Islet of Langerhans (tissue), 1 donor: Measurements from ENCODE around the gene RAP1A.
A peak's percentile ranks its signal among the peaks of the same experiment; 100 is the strongest.

Experiments
- FAIRE-seq: peaks from one replicate; lab custom pipeline; 2011; peaks lifted over from hg19 to GRCh38; lab: Jason Lieb, UNC

RAP1A gene

DNA sequence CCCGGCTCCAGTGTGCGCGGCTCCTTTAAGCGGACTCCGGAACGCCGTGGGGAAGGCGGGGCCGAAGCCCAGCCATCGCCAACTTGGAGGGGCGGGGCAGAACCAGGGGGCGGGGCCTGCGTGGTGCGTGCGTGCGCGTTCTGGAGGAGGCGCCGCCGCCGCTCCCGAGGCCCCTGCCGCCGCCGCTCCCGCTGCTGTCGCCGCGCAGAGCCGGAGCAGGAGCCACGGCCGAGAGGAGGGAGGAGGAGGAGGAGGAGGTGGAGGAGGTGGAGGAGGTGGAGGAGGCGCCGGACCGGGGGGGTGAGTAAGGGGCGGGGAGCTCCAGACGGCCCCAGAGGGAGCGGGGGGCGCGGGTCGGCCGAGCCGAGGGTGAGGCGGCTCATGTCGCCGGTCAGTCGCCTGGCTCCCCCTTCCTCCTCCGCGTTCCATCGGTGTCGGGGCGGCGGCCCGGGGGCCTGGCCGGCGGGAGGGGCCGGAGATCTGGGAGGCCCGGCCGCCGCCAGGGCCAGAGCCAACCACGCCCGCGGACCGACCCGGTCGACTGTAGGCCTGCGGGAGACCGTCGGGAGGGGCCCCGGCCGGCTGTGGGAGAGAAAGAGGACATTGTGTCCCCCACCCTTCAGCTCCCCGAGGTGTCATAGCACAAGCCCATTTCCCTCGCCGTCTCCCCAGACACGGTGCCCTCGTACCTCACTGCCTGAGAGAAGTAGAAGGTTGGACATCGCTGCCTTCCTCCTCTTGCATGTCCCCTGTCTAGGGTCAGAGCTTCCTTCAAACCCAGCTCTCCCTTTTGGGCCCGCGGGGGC lies at the start of gene RAP1A:
RAP1A (plus strand) TSS at position 155 of the 806 bp plus-strand sequence. CDS start 71,572 bp downstream, outside the sequence.
- no peak for FAIRE-seq

DNA sequence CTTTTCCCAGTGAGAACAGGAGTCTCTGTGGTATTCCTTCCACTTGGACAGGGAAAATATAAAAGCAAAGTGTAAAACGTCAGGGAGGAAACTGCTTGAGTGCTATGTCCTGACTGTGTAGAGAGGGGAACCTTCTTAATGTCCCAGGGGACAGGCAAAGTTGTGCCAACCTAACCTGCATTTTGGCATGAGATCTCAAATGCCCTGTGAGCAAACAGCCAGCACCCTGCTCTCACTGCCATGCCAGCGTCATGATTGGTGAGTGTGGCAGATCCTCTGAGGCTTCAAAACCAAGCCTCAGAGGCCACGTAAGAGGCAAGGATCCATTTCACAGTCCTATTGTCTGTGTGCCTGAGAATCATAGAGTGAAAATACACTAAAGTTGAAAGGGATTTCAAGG lies 49.7 kb upstream of the RAP1A start:
- FAIRE-seq = no peak

DNA sequence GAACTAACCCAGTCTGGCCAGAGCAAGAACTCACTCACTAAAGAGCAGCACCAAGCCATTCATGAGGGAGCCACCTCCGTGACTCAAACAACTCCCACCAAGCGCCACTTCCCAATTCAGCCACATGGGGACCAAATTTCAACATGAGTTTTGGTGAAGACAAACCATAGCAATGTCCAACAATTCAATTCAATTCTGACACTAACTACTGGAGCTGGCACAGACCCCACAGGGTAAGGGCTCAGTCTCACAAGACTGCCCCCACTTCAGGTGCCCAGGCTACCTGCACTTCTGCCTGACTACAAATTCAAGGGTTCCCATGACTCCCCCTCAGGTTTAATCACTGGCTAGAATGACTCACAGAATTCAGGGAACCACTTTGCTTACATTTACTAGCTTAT lies 48.8 kb upstream of the RAP1A start:
- no peak for FAIRE-seq

DNA sequence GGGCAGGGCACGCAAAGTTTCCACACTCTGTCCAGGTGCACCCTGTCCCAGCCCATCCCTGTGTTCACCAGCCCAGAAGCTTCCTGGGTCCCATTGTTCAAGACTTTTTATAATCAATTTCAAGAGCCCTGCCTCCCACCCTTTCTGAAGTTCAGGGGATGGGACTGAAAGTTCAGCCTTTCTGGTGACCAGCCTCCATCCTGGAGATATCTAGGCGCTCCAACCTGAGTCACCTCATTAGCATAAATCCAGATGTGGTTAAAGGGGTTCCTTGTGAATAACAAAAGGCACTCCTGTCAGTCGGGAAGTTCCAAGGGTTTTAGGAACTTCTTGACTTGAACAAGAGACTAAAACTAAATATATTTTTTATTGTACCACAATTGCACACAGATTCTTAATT lies 48.4 kb upstream of the RAP1A start:
- no peak for FAIRE-seq

DNA sequence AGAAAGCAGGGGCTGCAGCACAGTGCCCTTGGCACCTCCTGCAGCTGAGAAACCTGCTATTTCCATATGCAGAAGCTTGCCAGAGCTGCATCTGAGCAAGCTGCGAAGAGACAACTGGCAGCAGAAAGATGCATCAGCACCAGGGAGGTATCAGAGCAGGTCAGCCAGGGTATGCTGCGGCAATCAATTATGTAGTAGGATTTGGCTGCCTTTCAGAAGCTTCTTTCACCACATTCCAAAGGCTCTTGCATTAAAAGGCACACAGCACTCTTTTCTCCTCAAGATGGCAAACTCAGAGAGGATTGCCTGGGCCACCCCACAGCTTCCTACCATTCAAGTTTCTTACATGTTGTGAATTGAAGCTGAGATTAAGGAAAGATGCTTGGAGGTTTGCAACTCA lies 47.6 kb upstream of the RAP1A start:
- no peak for FAIRE-seq

DNA sequence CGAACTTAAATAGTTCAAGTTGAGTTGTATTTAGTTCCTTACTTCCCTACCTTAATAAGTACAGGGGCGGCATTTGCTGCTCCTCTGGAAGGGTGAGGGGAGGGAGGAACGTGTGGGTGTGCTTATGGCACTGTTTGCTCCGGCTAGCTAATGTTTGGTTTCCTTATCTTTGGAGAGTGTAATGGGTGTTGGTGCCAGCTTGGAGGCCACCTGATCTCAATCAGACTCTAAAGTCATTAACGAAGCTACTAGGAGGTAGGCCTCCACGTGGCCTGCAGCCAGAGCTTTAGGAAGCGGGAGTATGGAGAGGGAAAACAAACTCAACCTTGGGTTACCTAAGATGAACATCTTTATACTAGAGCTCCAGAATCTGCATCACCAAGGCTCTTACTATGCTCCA lies 43.0 kb upstream of the RAP1A start:
- FAIRE-seq = peak; percentile 47

DNA sequence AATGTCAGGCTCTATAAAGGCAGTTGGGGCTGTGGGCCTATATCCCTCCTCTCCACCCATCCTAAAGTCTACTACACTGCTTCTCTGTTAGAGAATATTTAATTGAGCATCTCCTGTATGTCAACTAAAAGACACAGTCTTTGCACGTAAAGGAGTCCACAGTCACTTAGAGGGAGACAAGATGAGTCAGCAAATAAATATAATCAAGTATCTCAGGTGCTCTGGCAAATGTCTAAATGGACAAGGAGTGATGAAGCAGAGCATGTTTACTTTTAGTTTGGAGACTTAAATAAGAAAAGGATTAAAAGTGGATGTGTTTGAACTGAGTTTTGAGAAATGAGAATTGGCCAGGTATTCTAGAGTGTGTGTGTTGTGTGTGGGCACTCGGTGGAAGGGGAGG lies 41.8 kb upstream of the RAP1A start:
- no peak for FAIRE-seq

DNA sequence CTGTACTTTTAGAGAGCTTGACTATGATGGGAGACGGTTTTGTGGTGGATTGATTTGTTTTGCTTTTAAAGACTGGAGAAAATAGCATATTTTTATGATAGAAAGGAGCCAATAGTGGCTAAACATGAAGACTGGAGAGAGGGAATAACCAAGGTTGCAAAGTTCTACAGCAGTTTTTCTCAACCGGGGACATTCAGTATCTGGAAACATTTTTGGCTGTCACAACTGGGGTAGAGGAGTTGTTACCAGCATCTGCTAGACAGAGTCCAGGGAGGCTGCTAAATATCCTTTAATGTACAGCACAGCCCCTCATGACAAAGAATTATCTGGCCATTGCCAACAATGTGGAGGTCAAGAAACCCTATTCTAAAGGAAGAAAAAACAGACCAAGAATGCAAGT lies 38.4 kb upstream of the RAP1A start:
- FAIRE-seq = no peak

DNA sequence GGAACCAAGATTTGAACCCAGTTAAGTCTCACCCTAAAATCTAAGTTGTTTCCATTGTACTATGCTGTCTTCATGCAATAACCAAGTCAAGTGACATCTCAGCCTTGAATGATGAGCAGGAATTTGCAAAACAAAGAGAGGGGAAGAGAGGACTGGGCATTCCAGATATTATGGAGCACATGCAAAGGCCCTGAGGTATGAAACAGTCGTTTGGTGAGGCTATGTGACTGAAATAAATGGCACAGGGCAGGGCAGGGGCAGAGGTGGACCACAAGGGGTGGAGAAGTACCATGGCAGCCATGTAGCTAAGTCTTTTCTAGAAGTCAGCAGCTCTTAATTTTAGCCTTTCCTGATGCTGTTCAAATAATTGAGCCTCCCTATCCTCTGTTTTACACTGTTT lies 37.6 kb upstream of the RAP1A start:
- FAIRE-seq = no peak

DNA sequence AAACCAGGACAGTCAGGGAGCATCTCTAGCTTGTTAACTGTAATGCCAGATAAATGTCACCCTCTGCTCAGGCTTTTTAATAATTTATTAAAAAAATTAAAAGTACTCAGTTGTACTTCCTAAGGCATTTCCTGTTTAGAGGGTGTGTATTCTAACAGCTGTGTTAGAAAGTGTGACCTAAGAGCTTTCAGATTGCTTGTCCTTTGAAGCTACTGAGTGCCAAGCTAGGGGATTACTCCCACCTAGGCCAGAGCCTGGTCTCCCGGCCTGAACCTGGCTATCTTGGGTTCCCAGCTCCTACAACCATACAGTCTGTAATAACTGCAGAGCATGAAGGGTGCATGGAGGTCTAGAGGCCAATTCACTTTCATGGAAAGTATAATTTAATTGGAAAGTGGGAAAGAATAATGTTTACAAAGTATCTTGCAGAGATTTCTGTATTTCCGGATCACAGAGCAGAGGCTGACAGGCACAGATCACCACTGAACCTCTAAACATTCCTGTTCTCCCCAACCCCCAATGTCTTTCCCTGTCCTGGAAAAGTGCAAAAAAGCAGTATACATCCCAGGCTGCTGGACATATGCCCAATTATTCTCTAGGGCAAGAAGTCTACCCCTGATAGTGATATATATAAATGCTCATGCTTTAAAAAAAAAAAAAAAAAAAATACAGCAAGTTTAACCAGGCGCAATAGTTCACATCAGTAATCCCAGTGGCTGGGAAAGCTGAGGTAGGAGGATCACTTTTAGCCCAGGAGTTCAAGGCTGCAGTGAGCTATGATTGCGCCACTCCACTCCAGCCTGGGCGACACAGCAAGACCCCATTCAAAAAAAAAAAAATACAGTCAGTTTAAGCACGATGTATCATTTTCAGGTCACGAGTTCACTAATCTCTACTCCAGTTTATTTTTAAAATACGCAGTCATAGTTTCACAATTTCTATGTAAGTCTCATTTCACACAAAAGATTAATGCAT lies 36.7 kb upstream of the RAP1A start:
- no peak for FAIRE-seq

DNA sequence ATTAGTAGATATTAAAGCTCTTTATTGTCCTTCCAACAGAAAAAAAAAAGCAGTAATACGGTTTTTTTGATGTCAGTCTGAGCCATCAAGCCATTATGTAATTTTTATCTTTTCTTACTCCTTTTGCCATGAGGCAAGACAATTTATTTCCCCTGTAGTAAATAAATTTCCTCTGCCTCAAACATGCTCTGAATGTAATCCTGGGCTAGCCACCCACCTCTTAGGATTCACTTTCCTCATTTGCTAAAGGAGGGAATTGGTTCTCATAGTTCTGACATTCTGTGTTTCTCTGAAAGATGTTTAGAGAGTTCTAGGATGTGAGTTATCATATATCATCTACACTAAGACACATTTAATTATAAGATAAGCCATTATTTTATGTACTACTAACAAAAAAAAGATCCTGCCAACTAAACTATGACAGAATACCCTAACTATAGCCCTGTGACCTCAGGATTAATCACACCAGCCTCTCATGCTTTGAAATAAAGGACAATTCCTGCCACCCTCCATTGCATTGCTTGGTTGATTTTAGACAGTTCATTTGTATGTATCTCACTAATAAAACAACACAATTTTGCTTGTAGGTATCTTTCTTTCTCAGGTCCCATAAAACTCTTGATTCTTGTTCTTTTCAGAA lies 34.0 kb upstream of the RAP1A start:
- no peak for FAIRE-seq

DNA sequence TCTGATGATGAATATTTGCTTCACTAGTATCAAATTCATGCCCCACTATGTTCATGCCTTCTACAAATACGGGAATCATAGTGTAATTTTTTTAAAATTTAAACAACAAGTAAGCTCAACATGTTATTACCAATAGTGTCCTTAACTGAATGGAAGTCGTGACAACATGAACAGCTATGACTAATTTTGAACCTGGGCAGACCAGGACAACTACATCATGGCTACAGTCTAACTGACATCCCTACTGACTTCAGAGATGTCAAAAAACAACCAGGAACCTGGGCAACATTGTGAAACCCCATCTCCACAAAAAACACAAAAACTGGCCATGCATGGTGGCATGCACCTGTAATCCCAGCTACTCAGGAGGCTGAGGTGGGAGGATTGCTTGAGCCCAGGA lies 33.5 kb upstream of the RAP1A start:
- no peak for FAIRE-seq

DNA sequence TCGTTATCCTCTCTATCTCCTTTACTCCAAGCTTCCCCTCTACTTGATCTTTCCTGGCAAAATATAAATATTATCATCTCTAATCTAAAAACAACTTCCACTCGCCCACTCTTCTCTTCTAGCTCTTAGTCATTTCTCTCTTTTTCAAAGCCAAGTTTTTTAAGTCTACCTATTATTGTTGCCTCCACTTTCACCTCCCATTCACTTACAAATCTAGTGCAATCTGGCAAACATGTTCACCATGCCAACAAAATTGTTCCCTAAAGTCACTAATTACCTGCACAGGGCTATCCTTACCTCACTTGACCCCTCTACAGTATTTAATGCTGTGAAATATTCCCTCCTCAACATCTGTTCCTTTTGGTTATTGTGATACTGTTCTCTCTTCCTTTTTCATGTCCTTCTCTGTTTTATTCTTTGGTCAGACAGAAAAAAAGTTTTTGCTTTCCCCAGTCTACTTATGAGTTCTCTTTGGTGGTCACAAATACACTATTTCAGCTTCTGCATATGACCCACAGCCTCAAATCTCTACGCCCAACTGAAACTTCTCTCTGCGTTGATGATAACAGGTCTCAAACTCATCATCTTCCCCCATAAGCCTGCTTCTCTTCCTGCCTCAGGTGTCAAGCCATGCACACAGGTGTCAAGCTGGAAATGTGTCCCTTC lies 31.9 kb upstream of the RAP1A start:
- no peak for FAIRE-seq

DNA sequence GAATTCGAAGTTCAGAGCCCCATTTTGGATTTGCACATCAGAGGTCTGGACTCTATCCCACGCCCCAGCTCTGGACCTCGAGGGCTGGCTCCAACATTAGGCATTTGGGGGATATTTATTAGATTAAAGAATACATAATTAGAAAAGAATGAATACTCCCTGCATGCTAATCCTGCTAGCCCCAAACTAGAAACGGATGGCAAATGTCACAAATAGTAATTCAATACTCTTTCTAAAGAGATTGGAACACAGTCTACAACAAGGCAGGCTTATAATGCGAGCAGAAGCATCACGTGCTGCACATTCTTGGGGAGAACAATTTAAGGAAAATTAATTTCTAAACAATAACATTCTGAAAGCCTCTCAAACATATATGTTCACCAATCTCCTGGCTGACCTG lies 27.7 kb upstream of the RAP1A start:
- no peak for FAIRE-seq

DNA sequence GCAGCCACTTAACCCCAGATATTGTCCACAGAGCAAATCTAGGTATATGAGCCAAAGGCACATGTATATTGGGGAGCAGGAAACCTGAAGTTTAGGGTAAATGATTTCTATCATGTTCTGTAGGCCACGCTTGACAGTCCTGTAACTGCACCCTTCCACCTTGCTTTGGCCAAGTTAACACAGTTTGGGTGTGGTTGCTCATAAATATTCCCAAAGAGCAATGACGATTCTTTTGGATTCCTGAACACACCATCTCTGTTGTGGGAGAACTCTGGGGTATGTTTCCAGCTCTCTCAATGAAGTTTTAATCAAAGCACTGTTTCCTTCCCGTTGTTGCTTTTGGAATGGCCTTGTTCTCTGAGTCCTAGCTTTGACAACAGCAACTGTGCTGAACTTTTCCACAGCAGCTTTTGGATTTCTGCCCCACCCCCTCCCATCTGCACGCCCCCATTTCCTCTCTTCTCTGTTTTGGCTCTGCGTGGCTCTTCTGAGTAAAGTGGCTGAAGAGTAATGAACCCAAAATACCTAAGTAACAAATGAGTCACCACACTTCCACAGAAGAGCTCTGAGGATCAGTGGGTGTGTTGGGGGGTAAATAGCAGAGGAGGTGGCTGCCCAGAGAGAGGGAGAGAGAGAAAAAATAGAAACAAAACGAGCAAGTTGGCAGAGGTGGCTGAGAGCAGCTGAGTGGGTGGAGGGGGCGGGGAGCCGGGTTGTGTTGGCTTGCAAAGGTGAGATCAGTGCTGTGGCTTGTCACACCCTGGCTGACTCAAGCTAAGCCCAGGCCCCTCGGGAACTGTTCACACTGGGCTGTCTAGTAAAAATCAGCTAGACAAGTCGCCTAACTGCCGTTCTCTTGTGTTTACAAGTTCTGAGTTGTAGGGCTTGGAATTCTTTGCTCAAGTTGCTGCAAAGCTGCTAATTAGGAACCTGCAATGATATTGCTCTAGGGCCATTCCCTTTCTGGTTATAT lies 26.9 kb upstream of the RAP1A start:
- FAIRE-seq = no peak

DNA sequence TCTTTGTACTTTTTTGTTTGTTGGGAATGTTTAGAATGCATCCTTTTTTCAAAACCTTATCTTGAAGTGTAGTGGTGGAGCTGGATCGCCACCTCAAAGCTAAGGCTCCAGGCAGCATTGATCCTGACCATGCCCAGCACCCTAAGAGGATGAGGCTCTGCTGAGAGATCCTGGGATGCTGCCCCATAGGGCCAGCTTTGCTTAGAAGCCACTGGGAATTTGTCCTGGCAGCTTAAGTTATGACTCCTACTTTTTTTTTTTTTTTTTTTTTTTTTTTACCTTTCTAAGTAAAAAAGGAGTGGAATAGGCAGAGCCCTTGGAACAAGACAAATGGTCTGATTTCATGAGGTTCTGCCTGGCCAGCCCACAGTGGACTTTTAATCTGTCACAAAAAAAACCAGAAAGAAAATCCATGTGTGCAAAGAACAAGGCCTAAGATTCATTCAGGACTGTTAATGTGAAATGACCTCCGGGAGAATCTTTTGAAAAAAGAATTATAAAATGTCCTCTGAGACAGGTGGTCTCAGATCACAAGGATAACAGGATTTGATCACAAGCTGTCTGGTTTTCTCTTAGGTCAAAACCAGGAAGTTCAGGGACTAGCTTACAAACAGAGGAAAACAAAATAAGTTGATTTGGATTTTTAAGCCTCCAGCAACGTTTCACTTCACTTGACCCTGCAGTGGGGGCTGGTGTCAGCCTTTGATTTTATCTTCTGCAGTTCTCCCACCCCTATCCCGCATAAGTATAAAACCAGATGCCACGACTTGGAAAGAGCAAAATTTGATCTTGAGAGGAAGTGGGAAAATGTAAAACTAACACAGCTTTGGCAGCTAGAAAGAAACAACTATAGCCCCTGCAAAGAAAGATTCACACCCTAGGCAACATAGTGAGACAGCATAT lies 25.9 kb upstream of the RAP1A start:
- no peak for FAIRE-seq

DNA sequence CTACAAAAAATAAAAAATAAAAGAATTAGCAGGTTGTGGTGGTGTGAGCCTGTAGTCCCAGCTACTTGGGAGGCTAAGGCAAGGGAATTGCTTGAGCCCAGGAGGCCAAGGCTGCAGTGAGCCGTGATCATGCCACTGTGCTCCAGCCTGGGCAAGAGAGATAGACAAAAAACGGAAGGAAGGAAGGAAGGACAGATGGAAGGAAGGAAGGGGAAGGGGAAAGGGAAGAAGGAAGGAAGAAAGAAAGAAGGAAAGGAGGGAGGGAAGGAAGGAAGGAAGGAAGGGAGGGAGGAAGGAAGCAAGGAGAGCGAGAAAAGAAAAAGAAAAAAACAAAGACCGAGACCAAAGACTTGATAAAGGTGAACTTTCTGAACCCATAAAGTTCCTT lies 25.3 kb upstream of the RAP1A start:
- no peak for FAIRE-seq

DNA sequence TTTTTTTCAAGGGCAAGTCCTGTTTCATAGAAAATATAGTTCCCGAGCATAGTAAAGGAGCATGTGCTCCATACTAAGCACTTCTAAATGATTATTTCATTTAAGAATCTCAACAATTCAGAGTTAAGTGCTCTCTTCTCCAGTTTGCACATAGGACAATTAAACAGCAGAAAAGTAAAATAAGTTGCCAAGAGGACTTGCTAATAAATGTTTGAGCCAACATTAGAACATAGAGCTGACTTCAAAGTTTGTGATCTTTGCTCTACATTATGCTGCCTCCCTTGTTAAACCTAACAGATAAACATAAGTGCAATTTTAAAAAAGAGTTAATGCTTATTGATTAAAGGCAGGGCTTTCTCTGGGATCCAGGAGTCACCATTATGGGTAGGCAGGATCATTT lies 23.8 kb upstream of the RAP1A start:
- FAIRE-seq = no peak

DNA sequence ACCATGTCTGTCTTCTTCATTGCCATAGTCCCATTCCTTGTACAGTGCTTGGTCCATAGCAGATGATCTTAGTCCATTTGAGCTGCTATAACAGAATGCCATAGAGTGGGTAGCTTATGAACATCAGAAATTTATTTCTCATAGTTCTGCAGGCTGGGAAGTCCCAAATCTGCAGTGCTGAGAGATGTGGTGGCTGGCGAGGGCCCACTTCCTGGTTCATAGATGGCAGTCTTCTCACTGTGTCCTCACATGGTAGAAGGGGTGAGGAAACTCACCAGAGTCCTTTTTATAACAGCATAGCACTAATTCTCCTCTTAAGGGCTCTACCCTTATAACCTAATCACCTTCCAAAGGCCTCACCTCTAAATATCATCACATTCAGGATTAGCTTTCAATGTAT lies 23.1 kb upstream of the RAP1A start:
- no peak for FAIRE-seq

DNA sequence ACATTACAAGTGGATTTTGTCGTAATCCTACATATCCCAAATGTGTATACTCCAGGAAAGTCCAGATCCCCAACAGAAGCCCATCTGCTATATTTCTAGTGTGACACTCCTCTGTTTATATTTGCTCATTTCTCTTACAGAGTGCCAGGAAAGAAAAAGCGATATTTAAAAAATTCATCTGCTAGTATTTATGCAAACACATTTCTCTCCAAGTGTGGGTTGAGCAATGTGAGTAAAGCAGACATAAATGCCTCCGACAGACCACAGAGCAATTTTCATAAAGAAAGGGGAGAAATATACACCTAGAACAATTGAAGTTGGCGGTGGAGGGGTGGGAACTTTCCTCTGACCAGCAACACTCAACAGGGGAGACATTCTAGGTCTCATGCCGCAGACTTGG lies 22.2 kb upstream of the RAP1A start:
- no peak for FAIRE-seq
